ENCODE measurements around the gene ZNF451. TPM values are rescaled to one million over a fixed set of nuclear protein-coding genes. Genes with fewer than 3 reads are reported as not detected.

Gene ZNF451
- total RNA-seq, 1 donor, result 77.5 TPM

GRCh38 chr6:57097596-57097995 lies 7.6 kb downstream of the ZNF451 start:
- peak; percentile 21 for DNase-seq (ENCODE audit: low read depth)
- no peak for TF ChIP-seq CTCF (IDR thresholded peaks at IDR 0.05; ENCODE audit: insufficient read depth, low read length)
- H3K4me3 ChIP-seq (ENCODE audit: low read depth, low read length), result no peak overlapping the region

- no peak for DNase-seq (ENCODE audit: low read depth)
- no peak for TF ChIP-seq CTCF (IDR thresholded peaks at IDR 0.05; ENCODE audit: insufficient read depth, low read length)
- no peak overlapping the region for H3K4me3 ChIP-seq (ENCODE audit: low read depth, low read length)
Measured at GRCh38 chr6:57102976-57103375, 13.0 kb downstream of the ZNF451 start.

GRCh38 chr6:57104336-57104735 lies 14.3 kb downstream of the ZNF451 start:
- no peak overlapping the region for H3K4me3 ChIP-seq (ENCODE audit: low read depth, low read length)
- no peak for TF ChIP-seq CTCF (IDR thresholded peaks at IDR 0.05; ENCODE audit: insufficient read depth, low read length)
- DNase-seq (ENCODE audit: low read depth), result no peak

GRCh38 chr6:57106990-57107389 lies 17.0 kb downstream of the ZNF451 start:
- DNase-seq (ENCODE audit: low read depth), result no peak
- TF ChIP-seq CTCF (IDR thresholded peaks at IDR 0.05; ENCODE audit: insufficient read depth, low read length), result no peak
- no peak overlapping the region for H3K4me3 ChIP-seq (ENCODE audit: low read depth, low read length)

- DNase-seq (ENCODE audit: low read depth), result no peak
- H3K4me3 ChIP-seq (ENCODE audit: low read depth, low read length), result no peak overlapping the region
- no peak for TF ChIP-seq CTCF (IDR thresholded peaks at IDR 0.05; ENCODE audit: insufficient read depth, low read length)
Measured at GRCh38 chr6:57108691-57109090, 18.7 kb downstream of the ZNF451 start.

- no peak for TF ChIP-seq CTCF (IDR thresholded peaks at IDR 0.05; ENCODE audit: insufficient read depth, low read length)
- peak; percentile 29 for DNase-seq (ENCODE audit: low read depth)
- no peak overlapping the region for H3K4me3 ChIP-seq (ENCODE audit: low read depth, low read length)
Measured at GRCh38 chr6:57109880-57110279, 19.9 kb downstream of the ZNF451 start.

GRCh38 chr6:57113105-57113504 lies 23.1 kb downstream of the ZNF451 start:
- DNase-seq (ENCODE audit: low read depth), result no peak
- TF ChIP-seq CTCF (IDR thresholded peaks at IDR 0.05; ENCODE audit: insufficient read depth, low read length), result no peak
- H3K4me3 ChIP-seq (ENCODE audit: low read depth, low read length), result no peak overlapping the region
